ENCODE data around the gene GPR68. TPM values are rescaled to one million over a fixed set of nuclear protein-coding genes. Genes with fewer than 3 reads are reported as not detected.

The GPR68 gene
- polyA plus RNA-seq, 1 donor (not counting 4 experiments of a cell fraction or from before 2014, with no cell fraction given): 1.2 TPM

- Histone ChIP-seq H3K79me2 (ENCODE audit: control insufficient read depth, insufficient read depth, low read length) (no peaks in the 10 kb centered on the region), H3K36me3 (ENCODE audit: control insufficient read depth in 2 of 2, extremely low read depth in 1 of 2, insufficient read depth in 2 of 2, low read length in 2 of 2) (no peaks in the 10 kb centered on the region), H2AFZ (ENCODE audit: control insufficient read depth, low read length) (no peak overlapping the region), H4K20me1 (ENCODE audit: control insufficient read depth, extremely low read depth, insufficient read depth, low read length) (no peaks in the 10 kb centered on the region), H3K9ac (ENCODE audit: control insufficient read depth, extremely low read depth, insufficient read depth, low read length) (no peak overlapping the region), H3K9me3 (ENCODE audit: control insufficient read depth, low read depth, low read length) (no peaks in the 10 kb centered on the region), H3K9me1 (ENCODE audit: control insufficient read depth, extremely low read depth, insufficient read depth, low read length) (no peaks in the 10 kb centered on the region), H3K4me3 (ENCODE audit: control insufficient read depth in 2 of 3, extremely low read depth in 1 of 3, insufficient read depth in 2 of 3, low read depth in 1 of 3, low read length in 3 of 3) (no peak overlapping the region), H3K4me1 (ENCODE audit: control insufficient read depth, extremely low read depth, insufficient read depth, low read length) (peaks cover 13% of the 10 kb centered on the region), H3K27ac (ENCODE audit: control insufficient read depth, insufficient read depth, low read length) (no peak overlapping the region), H3K4me2 (ENCODE audit: control insufficient read depth, extremely low read depth, insufficient read depth, low read depth, low read length) (no peak overlapping the region), H3K27me3 (ENCODE audit: control insufficient read depth, extremely low read depth, insufficient read depth, low read length) (no peaks in the 10 kb centered on the region)
- dilution Hi-C loops (cut with MboI; ENCODE audit: extremely low pct_ligation_motif_present, low sequenced_read_pairs): no loop called here
- FAIRE-seq (no peak), DNase-seq (ENCODE audit: low read depth, low spot score) (no peak)
- TF ChIP-seq EZH2 (IDR thresholded peaks at IDR 0.05; ENCODE audit: low read length): no peak
- no peak for TF ChIP-seq CTCF (optimal IDR thresholded peaks at IDR 0.05 in 1 of 3, IDR thresholded peaks at IDR 0.05 in 1 of 3, conservative IDR thresholded peaks at IDR 0.05 in 1 of 3; ENCODE audit: extremely low read depth in 1 of 3, insufficient read depth in 2 of 3, low read length in 3 of 3)
These were observed 14.4 kb upstream of the GPR68 start for GRCh38 chr14:91258876-91259275.

GRCh38 chr14:91258011-91258618 is 13.6 kb upstream of the GPR68 start:
- no peak overlapping the region for H3K9ac ChIP-seq (ENCODE audit: control insufficient read depth, extremely low read depth, insufficient read depth, low read length)
- H3K36me3 ChIP-seq (ENCODE audit: control insufficient read depth in 2 of 2, extremely low read depth in 1 of 2, insufficient read depth in 2 of 2, low read length in 2 of 2): no peaks in the 10 kb centered on the region
- peak overlapping the region; percentile 48 for H3K27ac ChIP-seq (ENCODE audit: control insufficient read depth, insufficient read depth, low read length)
- no peaks in the 10 kb centered on the region for H4K20me1 ChIP-seq (ENCODE audit: control insufficient read depth, extremely low read depth, insufficient read depth, low read length)
- DNase-seq (ENCODE audit: low read depth, low spot score) (peak; percentile 26), FAIRE-seq (peak; percentile 58)
- H2AFZ ChIP-seq (ENCODE audit: control insufficient read depth, low read length): no peak overlapping the region
- H3K4me1 ChIP-seq (ENCODE audit: control insufficient read depth, extremely low read depth, insufficient read depth, low read length): peaks cover 12% of the 10 kb centered on the region
- H3K4me2 ChIP-seq (ENCODE audit: control insufficient read depth, extremely low read depth, insufficient read depth, low read depth, low read length): peak overlapping the region; percentile 13
- H3K4me3 ChIP-seq (ENCODE audit: control insufficient read depth in 2 of 3, extremely low read depth in 1 of 3, insufficient read depth in 2 of 3, low read depth in 1 of 3, low read length in 3 of 3): no peak overlapping the region
- H3K79me2 ChIP-seq (ENCODE audit: control insufficient read depth, insufficient read depth, low read length): no peaks in the 10 kb centered on the region
- dilution Hi-C loops (cut with MboI; ENCODE audit: extremely low pct_ligation_motif_present, low sequenced_read_pairs): no loop called here
- H3K9me3 ChIP-seq (ENCODE audit: control insufficient read depth, low read depth, low read length): no peaks in the 10 kb centered on the region
- H3K27me3 ChIP-seq (ENCODE audit: control insufficient read depth, extremely low read depth, insufficient read depth, low read length): no peaks in the 10 kb centered on the region
- TF ChIP-seq EZH2 (IDR thresholded peaks at IDR 0.05; ENCODE audit: low read length) (no peak), CTCF (optimal IDR thresholded peaks at IDR 0.05 in 1 of 3, IDR thresholded peaks at IDR 0.05 in 1 of 3, conservative IDR thresholded peaks at IDR 0.05 in 1 of 3; ENCODE audit: extremely low read depth in 1 of 3, insufficient read depth in 2 of 3, low read length in 3 of 3) (no peak)
- H3K9me1 ChIP-seq (ENCODE audit: control insufficient read depth, extremely low read depth, insufficient read depth, low read length): no peaks in the 10 kb centered on the region

Data from keratinocyte (primary cell).